HL-60 (cell line): ENCODE results near the gene SLC34A2.

Experiments
- CTCF ChIP-seq: IDR thresholded peaks from one replicate; pipeline ENCODE4 v1.5.1; 2011; ENCODE audit warnings: low read length, control low read depth, inconsistent platforms; ENCODE audit not compliant: insufficient read depth
- GABPA ChIP-seq: IDR thresholded peaks from 2 replicates; pipeline ENCODE4 v1.6.1; 2012; ENCODE audit warnings: low read depth
- POLR2AphosphoS5 ChIP-seq: IDR thresholded peaks from 2 replicates; pipeline ENCODE4 v1.6.1; 2012; ENCODE audit warnings: low read depth
- REST ChIP-seq: IDR thresholded peaks from 2 replicates; pipeline ENCODE4 v1.6.1; 2012; ENCODE audit warnings: low read depth; ENCODE audit not compliant: insufficient replicate concordance

- TF ChIP-seq REST (no peak), CTCF (no peak), POLR2AphosphoS5 (no peak), GABPA (no peak)
Measured at GRCh38 chr4:25663781-25664180, 8.1 kb downstream of the SLC34A2 start.
